ENCODE measurements around the gene PFKP.

DNA sequence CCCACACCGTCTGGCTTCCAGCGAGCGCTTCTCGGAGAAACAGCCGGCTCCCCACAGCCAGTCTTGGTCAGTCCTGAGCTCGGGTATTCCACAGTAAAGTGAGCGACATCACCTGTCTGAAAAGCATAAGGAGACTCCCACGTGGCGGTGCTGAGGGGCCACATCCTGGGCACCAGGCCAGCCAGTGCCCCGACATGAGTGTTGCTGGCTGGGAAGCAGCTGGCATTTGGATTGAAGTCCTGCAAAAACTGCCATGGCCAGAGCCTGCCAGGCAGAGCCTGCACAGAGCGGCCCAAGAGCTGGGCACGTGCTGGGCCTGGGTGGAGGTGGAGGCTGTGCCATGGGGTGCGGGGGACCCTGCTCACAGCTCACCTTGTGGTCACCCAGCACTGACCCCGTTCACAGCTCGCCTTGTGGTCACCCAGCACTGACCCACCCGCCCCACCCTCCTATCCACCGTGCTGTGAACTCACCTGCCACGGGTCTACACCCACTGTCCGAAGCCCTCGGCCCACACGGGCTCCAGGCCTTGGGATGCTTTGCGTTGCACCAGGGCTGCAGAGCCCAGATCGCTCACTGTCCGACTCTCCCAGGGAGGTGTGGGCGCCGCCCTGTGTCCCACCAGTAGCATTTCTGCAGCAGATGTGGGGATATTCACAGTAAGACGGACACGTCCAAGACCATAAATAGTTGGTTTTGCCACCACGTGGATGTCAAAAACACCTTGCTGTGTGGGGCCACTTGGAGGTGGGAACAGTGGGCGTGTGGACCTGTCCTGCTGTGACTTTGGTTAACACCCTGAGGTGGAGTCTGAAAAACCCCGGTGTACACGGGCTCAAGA lies 56.4 kb downstream of the PFKP start:
- TF ChIP-seq CTCF (conservative IDR thresholded peaks at IDR 0.05; ENCODE audit: low read length) (no peak), EZH2phosphoT487 (IDR thresholded peaks at IDR 0.05; ENCODE audit: borderline replicate concordance) (no peak)
